GM18526 (cell line): ENCODE measurements around the gene LEMD3.

ENCODE experiments used
- POLR2A ChIP-seq: IDR thresholded peaks from 3 replicates; pipeline ENCODE4 v1.6.1; 2011; ENCODE audit not compliant: insufficient read length; ENCODE audit errors: extremely low read depth

LEMD3 gene

GRCh38 chr12:65278576-65279368 lies 109.4 kb downstream of the LEMD3 start, which contains the start of gene MSRB3:
Gene MSRB3, plus strand, starts transcription at chr12:65278683. Its CDS starts 29,897 bp downstream, at chr12:65308580.
- no peak for TF ChIP-seq POLR2A

- no peak for TF ChIP-seq POLR2A
These were observed 110.2 kb downstream of the LEMD3 start for GRCh38 chr12:65279369-65280112.

GRCh38 chr12:65280306-65280705 lies 110.9 kb downstream of the LEMD3 start:
- TF ChIP-seq POLR2A, result no peak

- TF ChIP-seq POLR2A, result no peak
These were observed 113.5 kb downstream of the LEMD3 start for GRCh38 chr12:65282840-65283239.

GRCh38 chr12:65287426-65287825 lies 118.0 kb downstream of the LEMD3 start:
- no peak for TF ChIP-seq POLR2A

DNA sequence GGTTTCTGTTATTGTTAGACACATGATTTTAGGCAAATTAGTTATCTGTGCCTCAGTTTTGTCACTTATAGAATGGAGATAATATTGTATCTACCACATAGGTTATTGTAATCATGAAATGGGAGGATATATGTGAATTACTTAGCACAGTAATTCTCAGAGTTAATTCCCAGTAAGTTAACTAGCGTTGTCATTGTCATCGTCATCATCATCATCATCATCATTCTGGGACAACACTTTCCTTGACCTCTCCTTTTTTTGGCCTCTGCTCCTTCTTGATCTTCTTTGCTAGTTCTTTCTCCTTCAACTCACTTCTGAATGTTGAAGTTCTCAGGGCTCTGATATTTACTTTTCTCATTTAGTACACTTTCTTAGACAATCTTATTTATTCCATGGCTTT lies 122.9 kb downstream of the LEMD3 start:
- TF ChIP-seq POLR2A, result no peak

- TF ChIP-seq POLR2A, result no peak
These were observed 124.4 kb downstream of the LEMD3 start for GRCh38 chr12:65293735-65294134.

- TF ChIP-seq POLR2A, result no peak
These were observed 125.4 kb downstream of the LEMD3 start for GRCh38 chr12:65294641-65295262.

- no peak for TF ChIP-seq POLR2A
These were observed 127.3 kb downstream of the LEMD3 start for GRCh38 chr12:65296508-65297265.
